ENCODE data around the gene PPP2R2B.

DNA sequence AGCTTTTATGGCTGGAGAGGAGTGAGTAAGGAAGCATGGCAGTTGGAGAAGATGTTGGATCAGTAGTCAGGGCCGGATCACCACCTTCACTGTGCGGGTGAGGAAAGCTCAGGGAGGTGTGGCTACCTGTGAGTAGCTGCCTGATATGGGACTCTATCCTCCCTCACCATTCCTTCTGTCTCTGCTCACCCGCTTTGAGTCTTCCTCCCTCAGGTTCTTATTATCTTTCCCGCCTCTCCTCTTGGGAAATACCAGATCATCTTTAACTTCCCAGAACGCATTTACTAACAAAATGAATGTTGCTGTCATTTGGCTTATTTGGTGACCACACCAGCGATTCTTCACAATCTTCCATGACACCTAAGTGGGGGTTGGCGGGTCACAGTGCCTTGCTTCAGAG is 221.9 kb downstream of the PPP2R2B start:
- TF ChIP-seq EZH2 (IDR thresholded peaks at IDR 0.05; ENCODE audit: low read length, unreplicated experiment): no peak
- TF ChIP-seq, protein P1, sequence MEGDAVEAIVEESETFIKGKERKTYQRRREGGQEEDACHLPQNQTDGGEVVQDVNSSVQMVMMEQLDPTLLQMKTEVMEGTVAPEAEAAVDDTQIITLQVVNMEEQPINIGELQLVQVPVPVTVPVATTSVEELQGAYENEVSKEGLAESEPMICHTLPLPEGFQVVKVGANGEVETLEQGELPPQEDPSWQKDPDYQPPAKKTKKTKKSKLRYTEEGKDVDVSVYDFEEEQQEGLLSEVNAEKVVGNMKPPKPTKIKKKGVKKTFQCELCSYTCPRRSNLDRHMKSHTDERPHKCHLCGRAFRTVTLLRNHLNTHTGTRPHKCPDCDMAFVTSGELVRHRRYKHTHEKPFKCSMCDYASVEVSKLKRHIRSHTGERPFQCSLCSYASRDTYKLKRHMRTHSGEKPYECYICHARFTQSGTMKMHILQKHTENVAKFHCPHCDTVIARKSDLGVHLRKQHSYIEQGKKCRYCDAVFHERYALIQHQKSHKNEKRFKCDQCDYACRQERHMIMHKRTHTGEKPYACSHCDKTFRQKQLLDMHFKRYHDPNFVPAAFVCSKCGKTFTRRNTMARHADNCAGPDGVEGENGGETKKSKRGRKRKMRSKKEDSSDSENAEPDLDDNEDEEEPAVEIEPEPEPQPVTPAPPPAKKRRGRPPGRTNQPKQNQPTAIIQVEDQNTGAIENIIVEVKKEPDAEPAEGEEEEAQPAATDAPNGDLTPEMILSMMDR (conservative IDR thresholded peaks at IDR 0.05; ENCODE audit: low read depth, low read length): no peak

Measured in PC-3 (cell line).